Endodermal cell (in vitro differentiated cells): ENCODE results near the gene ABCB9. TPM values are rescaled to one million over a fixed set of nuclear protein-coding genes. Genes with fewer than 3 reads are reported as not detected.

Experiments
- DNase-seq: peaks from one replicate; pipeline ENCODE4 v3.0.0-alpha.2; 2017
- H3K27ac ChIP-seq: 2 replicates; pipeline ENCODE4 v1.5.1; 2013; ENCODE audit warnings: mild to moderate bottlenecking, low read depth, low read length, moderate library complexity
- H3K27me3 ChIP-seq: 2 replicates; pipeline ENCODE4 v1.6.1; 2013; ENCODE audit warnings: mild to moderate bottlenecking, low read length, moderate library complexity; ENCODE audit not compliant: insufficient read depth, control insufficient read depth, poor library complexity, severe bottlenecking
- H3K36me3 ChIP-seq: 2 replicates; pipeline ENCODE4 v1.7.0; 2013; ENCODE audit warnings: mild to moderate bottlenecking, low read length, moderate library complexity; ENCODE audit not compliant: control insufficient read depth, insufficient read depth
- H3K4me1 ChIP-seq: one replicate; pipeline ENCODE4 v1.7.0; 2013; ENCODE audit warnings: low read length; ENCODE audit not compliant: control insufficient read depth, insufficient read depth
- H3K4me3 ChIP-seq: 2 replicates; pipeline ENCODE4 v1.5.1; 2013; ENCODE audit warnings: mild to moderate bottlenecking, low read length, moderate library complexity
- H3K9ac ChIP-seq: 2 replicates; pipeline ENCODE4 v1.6.1; 2013; ENCODE audit warnings: mild to moderate bottlenecking, low read length, moderate library complexity; ENCODE audit not compliant: poor library complexity, severe bottlenecking; ENCODE audit errors: extremely low read depth
- H3K9me3 ChIP-seq: 2 replicates; pipeline ENCODE4 v1.6.1; 2013; ENCODE audit warnings: mild to moderate bottlenecking, low read length, moderate library complexity; ENCODE audit not compliant: control insufficient read depth
- H3K27ac Mint-ChIP-seq: 2 replicates; pipeline ENCODE4 v1.8.0; 2020; ENCODE audit warnings: mixed read lengths
- H3K27me3 Mint-ChIP-seq: 2 replicates; pipeline ENCODE4 v1.8.0; 2021; ENCODE audit warnings: mild to moderate bottlenecking, mixed read lengths; ENCODE audit not compliant: insufficient read depth
- H3K36me3 Mint-ChIP-seq: 2 replicates; pipeline ENCODE4 v1.8.0; 2020; ENCODE audit warnings: low read depth, mixed read lengths
- H3K4me1 Mint-ChIP-seq: 2 replicates; pipeline ENCODE4 v1.8.0; 2020; ENCODE audit warnings: mixed read lengths
- H3K4me3 Mint-ChIP-seq: 2 replicates; pipeline ENCODE4 v1.8.0; 2020; ENCODE audit warnings: mild to moderate bottlenecking, moderate library complexity, mixed read lengths
- H3K9me3 Mint-ChIP-seq: 2 replicates; pipeline ENCODE4 v1.8.0; 2020; ENCODE audit warnings: mild to moderate bottlenecking, mixed read lengths
- CTCF ChIP-seq: fragments of 200-600 bp; sonication (generic); conservative IDR thresholded peaks from 2 replicates; pipeline ENCODE4 v1.5.0; 2021; ENCODE audit warnings: antibody characterized with exemption, mild to moderate bottlenecking
- WGBS, 2 experiments: methylation state at CpG; one replicate each; pipeline versions ENCODE4 v1.1.5 to v1.1.7; 2013; ENCODE audit warnings: missing lambda C conversion rate in 2 of 2, mixed read lengths in 1 of 2; ENCODE audit not compliant: insufficient coverage in 1 of 2, insufficient read length in 1 of 2; 5-methylcytosine and 5-hydroxymethylcytosine counted together
- total RNA-seq, 2 donors: library from RNA; stranded (reverse); fragmentation: NEBNext Ultra II Directional in 1 of 2; extraction: Animal tissue kit (Norgen Biotek cat#: 25700) in 1 of 2; gene quantifications; 2 replicates in 1 of 2; 3 replicates in 1 of 2; pipeline ENCODE4 v1.2.1, GENCODE V29; 2021

ABCB9 gene
- total RNA-seq, 2 donors from 2014 or later: 5.4 to 6.0 TPM

- Histone ChIP-seq H3K9ac (no peak overlapping the region), H3K4me1 (no peaks in the 10 kb centered on the region), H3K36me3 (no peaks in the 10 kb centered on the region), H3K9me3 (no peaks in the 10 kb centered on the region), H3K27ac (no peak overlapping the region), H3K27me3 (no peaks in the 10 kb centered on the region), H3K4me3 (no peak overlapping the region)
- DNase-seq: no peak
- no peaks in the 10 kb centered on the region for H3K9me3 Mint-ChIP-seq
- 92 to 100% methylated on average over 3 to 19 of the region's 19 CpGs for WGBS, 2 experiments
- no peak overlapping the region for H3K27ac Mint-ChIP-seq
- no peak overlapping the region for H3K4me3 Mint-ChIP-seq
- no peaks in the 10 kb centered on the region for H3K36me3 Mint-ChIP-seq
- H3K4me1 Mint-ChIP-seq: no peaks in the 10 kb centered on the region
- no peak for TF ChIP-seq CTCF
- H3K27me3 Mint-ChIP-seq: no peaks in the 10 kb centered on the region
Measured at GRCh38 chr12:122992386-122992785, 26.1 kb upstream of the ABCB9 start.

GRCh38 chr12:122991623-122992275, 25.5 kb upstream of the ABCB9 start:
- Mint-ChIP-seq H3K36me3 (no peaks in the 10 kb centered on the region), H3K27ac (no peak overlapping the region), H3K4me1 (no peaks in the 10 kb centered on the region), H3K9me3 (no peaks in the 10 kb centered on the region), H3K4me3 (no peak overlapping the region), H3K27me3 (no peaks in the 10 kb centered on the region)
- DNase-seq: no peak
- H3K4me3 ChIP-seq: no peak overlapping the region
- TF ChIP-seq CTCF: no peak
- no peak overlapping the region for H3K27ac ChIP-seq
- no peaks in the 10 kb centered on the region for H3K36me3 ChIP-seq
- no peaks in the 10 kb centered on the region for H3K9me3 ChIP-seq
- no peak overlapping the region for H3K9ac ChIP-seq
- no peaks in the 10 kb centered on the region for H3K4me1 ChIP-seq
- H3K27me3 ChIP-seq: no peaks in the 10 kb centered on the region
- 89 to 93% methylated on average over 12 to 27 of the region's 27 CpGs for WGBS, 2 experiments

GRCh38 chr12:122990961-122991622, 24.8 kb upstream of the ABCB9 start:
- Histone ChIP-seq H3K27ac (no peak overlapping the region), H3K27me3 (no peaks in the 10 kb centered on the region), H3K9me3 (no peaks in the 10 kb centered on the region), H3K9ac (no peak overlapping the region), H3K36me3 (no peaks in the 10 kb centered on the region), H3K4me1 (no peaks in the 10 kb centered on the region), H3K4me3 (no peak overlapping the region)
- H3K9me3 Mint-ChIP-seq: no peaks in the 10 kb centered on the region
- no peak for DNase-seq
- no peaks in the 10 kb centered on the region for H3K4me1 Mint-ChIP-seq
- H3K4me3 Mint-ChIP-seq: no peak overlapping the region
- H3K27me3 Mint-ChIP-seq: no peaks in the 10 kb centered on the region
- H3K36me3 Mint-ChIP-seq: no peaks in the 10 kb centered on the region
- no peak overlapping the region for H3K27ac Mint-ChIP-seq
- WGBS, 2 experiments: 89 to 93% methylated on average over 3 to 13 of the region's 13 CpGs
- no peak for TF ChIP-seq CTCF
